WTC11 (cell line): ENCODE measurements around the gene LAMB4.

Experiments
- FOXK1 ChIP-seq: sonication (generic); formaldehyde crosslinking; IDR thresholded peaks from 2 replicates; pipeline ENCODE4 v1.8.0; 2022; ENCODE audit warnings: mild to moderate bottlenecking, moderate library complexity, missing genetic modification reagents
- FOXP1 ChIP-seq: sonication (generic); formaldehyde crosslinking; IDR thresholded peaks from 2 replicates; pipeline ENCODE4 v1.8.0; 2022; ENCODE audit warnings: missing genetic modification reagents, mild to moderate bottlenecking, moderate library complexity, borderline replicate concordance
- NFE2L1 ChIP-seq: sonication (generic); formaldehyde crosslinking; IDR thresholded peaks from 2 replicates; pipeline ENCODE4 v1.8.1; 2023; ENCODE audit warnings: missing genetic modification reagents
- NR1H2 ChIP-seq: sonication (generic); formaldehyde crosslinking; IDR thresholded peaks from 2 replicates; pipeline ENCODE4 v1.9.0; 2021; ENCODE audit warnings: mild to moderate bottlenecking, moderate library complexity, missing genetic modification reagents
- SP1 ChIP-seq: sonication (generic); formaldehyde crosslinking; conservative IDR thresholded peaks from 2 replicates; pipeline ENCODE4 v1.8.1; 2022; ENCODE audit warnings: missing genetic modification reagents
- TEAD4 ChIP-seq: sonication (generic); formaldehyde crosslinking; IDR thresholded peaks from 2 replicates; pipeline ENCODE4 v1.8.0; 2022; ENCODE audit warnings: mild to moderate bottlenecking, missing genetic modification reagents
- ZNF121 ChIP-seq: sonication (generic); formaldehyde crosslinking; IDR thresholded peaks from 2 replicates; pipeline ENCODE4 v1.8.0; 2023; ENCODE audit warnings: missing genetic modification reagents
- TF ChIP-seq, protein P1 (sequence below): fragments of 200-600 bp; IDR thresholded peaks from 2 replicates; pipeline ENCODE4 v1.8.0; 2022; ENCODE audit warnings: antibody characterized with exemption
- TF ChIP-seq, protein P2 (sequence below): sonication (generic); formaldehyde crosslinking; IDR thresholded peaks from 2 replicates; pipeline ENCODE4 v1.8.0; 2022; ENCODE audit warnings: mild to moderate bottlenecking, missing genetic modification reagents

DNA sequence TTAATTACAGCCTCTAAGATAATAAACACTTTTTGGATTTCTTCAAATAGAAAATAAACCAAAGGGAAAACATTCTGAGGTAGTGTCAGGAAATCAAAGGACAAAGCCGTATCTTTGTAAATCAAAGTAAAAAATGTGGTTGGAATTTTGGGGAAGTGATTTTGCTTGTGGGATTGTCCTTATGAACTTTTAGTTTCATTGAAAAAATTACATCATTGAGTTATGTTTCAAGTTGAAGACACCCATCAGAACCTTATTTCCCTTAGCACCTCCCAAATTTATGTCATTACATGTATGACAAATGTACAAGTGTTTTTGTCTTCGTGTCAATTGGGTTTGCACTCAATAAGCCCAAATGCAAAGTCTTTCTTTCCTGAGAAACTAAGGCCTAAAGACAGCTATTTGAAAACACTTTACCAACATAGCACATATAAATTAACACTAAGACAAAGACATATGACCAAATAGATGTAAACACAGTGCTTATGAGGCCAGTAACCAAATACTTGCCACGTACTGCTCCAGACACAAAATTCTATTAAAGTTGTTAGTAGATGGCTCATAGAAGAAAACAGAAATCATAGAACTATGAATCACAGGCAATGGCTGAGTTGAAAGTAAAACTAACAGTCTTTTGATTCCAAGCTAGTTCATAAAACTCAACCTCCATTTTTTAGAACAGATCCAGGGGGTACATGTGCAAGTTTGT, 26.9 kb upstream of the LAMB4 start:
- TF ChIP-seq FOXP1: no peak
- TF ChIP-seq, protein P1, sequence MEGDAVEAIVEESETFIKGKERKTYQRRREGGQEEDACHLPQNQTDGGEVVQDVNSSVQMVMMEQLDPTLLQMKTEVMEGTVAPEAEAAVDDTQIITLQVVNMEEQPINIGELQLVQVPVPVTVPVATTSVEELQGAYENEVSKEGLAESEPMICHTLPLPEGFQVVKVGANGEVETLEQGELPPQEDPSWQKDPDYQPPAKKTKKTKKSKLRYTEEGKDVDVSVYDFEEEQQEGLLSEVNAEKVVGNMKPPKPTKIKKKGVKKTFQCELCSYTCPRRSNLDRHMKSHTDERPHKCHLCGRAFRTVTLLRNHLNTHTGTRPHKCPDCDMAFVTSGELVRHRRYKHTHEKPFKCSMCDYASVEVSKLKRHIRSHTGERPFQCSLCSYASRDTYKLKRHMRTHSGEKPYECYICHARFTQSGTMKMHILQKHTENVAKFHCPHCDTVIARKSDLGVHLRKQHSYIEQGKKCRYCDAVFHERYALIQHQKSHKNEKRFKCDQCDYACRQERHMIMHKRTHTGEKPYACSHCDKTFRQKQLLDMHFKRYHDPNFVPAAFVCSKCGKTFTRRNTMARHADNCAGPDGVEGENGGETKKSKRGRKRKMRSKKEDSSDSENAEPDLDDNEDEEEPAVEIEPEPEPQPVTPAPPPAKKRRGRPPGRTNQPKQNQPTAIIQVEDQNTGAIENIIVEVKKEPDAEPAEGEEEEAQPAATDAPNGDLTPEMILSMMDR: no peak
- TF ChIP-seq ZNF121: no peak
- TF ChIP-seq TEAD4 (CRISPR knock-in tag): no peak
- TF ChIP-seq SP1: no peak
- TF ChIP-seq, protein P2, sequence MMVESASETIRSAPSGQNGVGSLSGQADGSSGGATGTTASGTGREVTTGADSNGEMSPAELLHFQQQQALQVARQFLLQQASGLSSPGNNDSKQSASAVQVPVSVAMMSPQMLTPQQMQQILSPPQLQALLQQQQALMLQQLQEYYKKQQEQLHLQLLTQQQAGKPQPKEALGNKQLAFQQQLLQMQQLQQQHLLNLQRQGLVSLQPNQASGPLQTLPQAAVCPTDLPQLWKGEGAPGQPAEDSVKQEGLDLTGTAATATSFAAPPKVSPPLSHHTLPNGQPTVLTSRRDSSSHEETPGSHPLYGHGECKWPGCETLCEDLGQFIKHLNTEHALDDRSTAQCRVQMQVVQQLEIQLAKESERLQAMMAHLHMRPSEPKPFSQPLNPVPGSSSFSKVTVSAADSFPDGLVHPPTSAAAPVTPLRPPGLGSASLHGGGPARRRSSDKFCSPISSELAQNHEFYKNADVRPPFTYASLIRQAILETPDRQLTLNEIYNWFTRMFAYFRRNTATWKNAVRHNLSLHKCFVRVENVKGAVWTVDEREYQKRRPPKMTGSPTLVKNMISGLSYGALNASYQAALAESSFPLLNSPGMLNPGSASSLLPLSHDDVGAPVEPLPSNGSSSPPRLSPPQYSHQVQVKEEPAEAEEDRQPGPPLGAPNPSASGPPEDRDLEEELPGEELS: no peak
- no peak for TF ChIP-seq FOXK1
- no peak for TF ChIP-seq NR1H2 (CRISPR knock-in tag)
- no peak for TF ChIP-seq NFE2L1 (CRISPR knock-in tag)
